Hepatocyte (in vitro differentiated cells): Measurements from ENCODE around the gene RRP9. TPM values are rescaled to one million over a fixed set of nuclear protein-coding genes. Genes with fewer than 3 reads are reported as not detected.

Source experiments
- DNase-seq: peaks from one replicate; pipeline ENCODE4 v3.0.0-alpha.2; 2016; ENCODE audit warnings: low spot score
- H2AFZ ChIP-seq: fragments of 200-600 bp; sonication (generic); 2 replicates; pipeline ENCODE4 v1.6.0; 2016; ENCODE audit warnings: antibody characterized with exemption, mild to moderate bottlenecking
- H3K27ac ChIP-seq: fragments of 200-600 bp; sonication (generic); 2 replicates; pipeline ENCODE4 v1.5.1; 2016; ENCODE audit warnings: mild to moderate bottlenecking
- H3K27me3 ChIP-seq: fragments of 200-600 bp; sonication (generic); 2 replicates; pipeline ENCODE4 v1.6.1; 2016
- H3K36me3 ChIP-seq: fragments of 200-600 bp; sonication (generic); replicated peaks from 2 replicates; pipeline ENCODE4 v1.5.1; 2016; ENCODE audit warnings: low read depth; ENCODE audit not compliant: insufficient read depth
- H3K4me1 ChIP-seq: fragments of 200-600 bp; sonication (generic); 2 replicates; pipeline ENCODE4 v1.5.1; 2016; ENCODE audit warnings: mild to moderate bottlenecking, moderate library complexity; ENCODE audit not compliant: insufficient read depth
- H3K4me2 ChIP-seq: fragments of 200-600 bp; sonication (generic); 2 replicates; pipeline ENCODE4 v1.6.0; 2016
- H3K4me3 ChIP-seq: fragments of 200-600 bp; sonication (generic); 2 replicates; pipeline ENCODE4 v1.5.1; 2016; ENCODE audit warnings: mild to moderate bottlenecking
- H3K79me2 ChIP-seq: fragments of 200-600 bp; sonication (generic); 2 replicates; pipeline ENCODE4 v1.6.0; 2017; ENCODE audit warnings: mild to moderate bottlenecking
- H3K9me2 ChIP-seq: fragments of 200-600 bp; sonication (generic); replicated peaks from 2 replicates; pipeline ENCODE4 v1.6.0; 2017; ENCODE audit warnings: mild to moderate bottlenecking; ENCODE audit not compliant: insufficient read depth
- H3K9me3 ChIP-seq: fragments of 200-600 bp; sonication (generic); 2 replicates; pipeline ENCODE4 v1.5.1; 2016; ENCODE audit warnings: low read depth, mild to moderate bottlenecking
- H4K20me1 ChIP-seq: fragments of 200-600 bp; sonication (generic); 2 replicates; pipeline ENCODE4 v1.6.0; 2016; ENCODE audit warnings: mild to moderate bottlenecking; ENCODE audit not compliant: insufficient read depth, poor library complexity, severe bottlenecking
- EZH2 ChIP-seq: fragments of 200-600 bp; sonication (generic); IDR thresholded peaks from 2 replicates; pipeline ENCODE4 v1.6.1; 2016; ENCODE audit warnings: antibody characterized with exemption, mild to moderate bottlenecking, borderline replicate concordance
- EZH2phosphoT487 ChIP-seq: fragments of 200-600 bp; sonication (generic); IDR thresholded peaks from one replicate; pipeline ENCODE4 v1.6.1; 2018; ENCODE audit warnings: antibody characterized with exemption, mild to moderate bottlenecking, low read depth, moderate library complexity; ENCODE audit not compliant: unreplicated experiment, severe bottlenecking
- WGBS: methylation state at CpG from one replicate; pipeline ENCODE4 v1.1.6; 2016; ENCODE audit warnings: low lambda C conversion rate; ENCODE audit errors: missing lambda C conversion rate; 5-methylcytosine and 5-hydroxymethylcytosine counted together
- polyA plus RNA-seq: library from polyadenylated mRNA; unstranded; fragments of >200 nt; fragmentation: Nextera tagmentation; extraction: Ambion mirVana; gene quantifications from 2 replicates; pipeline ENCODE4 v1.2.1, GENCODE V29; 2016
- total RNA-seq: library from RNA; depleted of rRNA; stranded (reverse); fragments of >200 nt; gene quantifications from 2 replicates; pipeline ENCODE4 v1.2.3, GENCODE V29; 2014
- TF ChIP-seq, protein P1 (sequence below): fragments of 200-600 bp; sonication (generic); IDR thresholded peaks from 2 replicates; pipeline ENCODE4 v1.5.1; 2016; ENCODE audit warnings: antibody characterized with exemption, mild to moderate bottlenecking; ENCODE audit not compliant: poor library complexity

The RRP9 gene
- total and polyA plus RNA-seq, 2 experiments from 2014 or later, result 17.5 to 32.8 TPM

DNA sequence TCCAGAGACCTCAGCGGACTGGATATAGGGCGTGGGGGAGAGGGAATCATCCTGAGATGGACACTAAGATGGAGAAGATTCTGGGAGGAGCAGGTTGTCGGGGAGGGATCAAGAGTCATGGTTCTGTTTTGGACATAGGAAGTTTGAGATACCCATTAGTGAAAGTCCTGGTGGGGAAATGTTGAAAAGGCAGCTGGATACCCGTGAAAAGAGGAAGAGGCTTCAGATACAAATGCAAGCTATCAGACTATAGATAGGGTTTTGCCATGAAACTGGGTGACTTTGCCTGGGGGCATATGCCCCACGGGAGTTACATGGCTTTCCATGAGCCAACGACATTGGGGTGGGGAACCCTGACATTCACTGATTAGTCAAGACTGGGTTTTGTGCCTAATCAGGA lies 12.4 kb upstream of the RRP9 start:
- Histone ChIP-seq H3K4me2 (no peak overlapping the region), H3K27me3 (peaks cover 22% of the 10 kb centered on the region), H3K36me3 (no peaks in the 10 kb centered on the region), H3K9me2 (no peaks in the 10 kb centered on the region), H3K27ac (no peak overlapping the region), H2AFZ (no peak overlapping the region), H4K20me1 (no peaks in the 10 kb centered on the region), H3K79me2 (no peaks in the 10 kb centered on the region), H3K4me1 (peaks cover 11% of the 10 kb centered on the region), H3K9me3 (no peaks in the 10 kb centered on the region), H3K4me3 (no peak overlapping the region)
- no peak for TF ChIP-seq EZH2
- TF ChIP-seq, protein P1, sequence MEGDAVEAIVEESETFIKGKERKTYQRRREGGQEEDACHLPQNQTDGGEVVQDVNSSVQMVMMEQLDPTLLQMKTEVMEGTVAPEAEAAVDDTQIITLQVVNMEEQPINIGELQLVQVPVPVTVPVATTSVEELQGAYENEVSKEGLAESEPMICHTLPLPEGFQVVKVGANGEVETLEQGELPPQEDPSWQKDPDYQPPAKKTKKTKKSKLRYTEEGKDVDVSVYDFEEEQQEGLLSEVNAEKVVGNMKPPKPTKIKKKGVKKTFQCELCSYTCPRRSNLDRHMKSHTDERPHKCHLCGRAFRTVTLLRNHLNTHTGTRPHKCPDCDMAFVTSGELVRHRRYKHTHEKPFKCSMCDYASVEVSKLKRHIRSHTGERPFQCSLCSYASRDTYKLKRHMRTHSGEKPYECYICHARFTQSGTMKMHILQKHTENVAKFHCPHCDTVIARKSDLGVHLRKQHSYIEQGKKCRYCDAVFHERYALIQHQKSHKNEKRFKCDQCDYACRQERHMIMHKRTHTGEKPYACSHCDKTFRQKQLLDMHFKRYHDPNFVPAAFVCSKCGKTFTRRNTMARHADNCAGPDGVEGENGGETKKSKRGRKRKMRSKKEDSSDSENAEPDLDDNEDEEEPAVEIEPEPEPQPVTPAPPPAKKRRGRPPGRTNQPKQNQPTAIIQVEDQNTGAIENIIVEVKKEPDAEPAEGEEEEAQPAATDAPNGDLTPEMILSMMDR, result no peak
- TF ChIP-seq EZH2phosphoT487, result no peak
- DNase-seq, result no peak
- 86% methylated on average over 6 of the region's 6 CpGs for WGBS

DNA sequence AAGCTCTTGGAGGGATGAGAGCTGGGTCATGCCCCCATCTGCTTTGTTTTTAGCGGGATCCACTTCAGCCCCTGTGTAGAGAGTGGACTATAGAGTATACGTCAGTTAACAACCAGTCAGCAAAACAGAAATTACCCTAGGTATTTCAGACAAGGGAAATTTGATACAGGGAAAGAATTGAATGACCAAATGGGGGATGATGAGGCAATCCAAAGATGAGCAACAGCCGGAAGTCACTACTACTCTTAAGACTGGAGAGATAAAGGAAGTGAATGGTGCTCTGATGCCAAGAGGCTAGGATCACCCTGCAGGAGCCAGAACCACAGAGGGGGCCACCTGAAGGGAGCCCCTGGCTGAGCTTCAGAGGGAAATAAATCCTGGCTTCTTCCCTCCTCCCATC lies 11.7 kb upstream of the RRP9 start:
- peaks cover 11% of the 10 kb centered on the region for H3K4me1 ChIP-seq
- no peaks in the 10 kb centered on the region for H3K9me2 ChIP-seq
- no peaks in the 10 kb centered on the region for H3K9me3 ChIP-seq
- H3K27me3 ChIP-seq, result peaks cover 22% of the 10 kb centered on the region
- no peaks in the 10 kb centered on the region for H3K36me3 ChIP-seq
- WGBS, result 70% methylated on average over 3 of the region's 3 CpGs
- no peak overlapping the region for H3K4me3 ChIP-seq
- no peaks in the 10 kb centered on the region for H3K79me2 ChIP-seq
- no peak overlapping the region for H3K4me2 ChIP-seq
- no peak overlapping the region for H3K27ac ChIP-seq
- DNase-seq, result no peak
- TF ChIP-seq EZH2, result no peak
- TF ChIP-seq, protein P1, result no peak
- no peak for TF ChIP-seq EZH2phosphoT487
- H4K20me1 ChIP-seq, result no peaks in the 10 kb centered on the region
- H2AFZ ChIP-seq, result no peak overlapping the region

DNA sequence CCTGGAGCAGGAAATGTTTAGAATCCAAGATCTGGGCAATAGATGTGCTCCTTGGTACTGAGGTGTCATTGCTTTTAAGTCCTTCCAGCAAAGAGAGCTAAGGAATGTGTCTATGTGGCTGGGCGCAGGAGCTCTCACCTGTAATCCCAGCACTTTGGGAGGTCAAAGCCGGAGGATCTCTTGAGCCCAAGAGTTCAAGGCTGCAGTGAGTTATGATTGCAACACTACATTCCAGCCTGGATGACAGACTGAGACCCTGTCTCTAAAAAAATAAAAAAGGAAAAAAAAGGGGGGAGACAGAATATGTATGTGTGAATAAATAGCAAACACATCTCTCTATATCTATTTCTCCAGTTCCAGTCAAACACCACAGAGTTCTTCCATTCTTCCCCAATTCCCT lies 9.2 kb upstream of the RRP9 start:
- TF ChIP-seq, protein P1, result no peak
- no peak for TF ChIP-seq EZH2phosphoT487
- no peak for TF ChIP-seq EZH2
- Histone ChIP-seq H3K4me3 (no peak overlapping the region), H3K79me2 (no peaks in the 10 kb centered on the region), H3K9me2 (no peaks in the 10 kb centered on the region), H3K4me2 (no peak overlapping the region), H3K9me3 (no peaks in the 10 kb centered on the region), H3K36me3 (no peaks in the 10 kb centered on the region), H3K4me1 (peaks cover 4% of the 10 kb centered on the region), H3K27ac (no peak overlapping the region), H2AFZ (no peak overlapping the region), H4K20me1 (no peaks in the 10 kb centered on the region), H3K27me3 (peaks cover 22% of the 10 kb centered on the region)
- WGBS, result 74% methylated on average over 2 of the region's 2 CpGs
- DNase-seq, result no peak

DNA sequence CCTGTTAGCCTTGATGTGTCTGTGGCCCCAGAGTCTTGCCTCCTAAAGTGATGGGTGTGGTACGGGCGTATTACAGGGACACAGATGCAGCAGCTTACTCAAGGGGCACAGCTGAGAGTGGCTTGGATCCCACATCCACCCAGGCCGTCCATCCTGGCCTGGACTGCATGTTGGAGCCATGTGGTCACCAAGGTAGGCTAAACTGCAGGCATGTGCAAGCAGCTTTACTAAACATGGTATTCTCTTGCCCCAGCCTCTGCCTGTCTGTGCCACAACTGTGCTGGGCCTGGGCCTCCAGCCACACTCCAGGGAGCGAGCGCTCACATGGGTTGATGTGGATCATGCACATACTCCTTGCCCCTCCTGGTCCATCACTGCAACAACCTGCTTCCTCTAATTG lies 7.4 kb upstream of the RRP9 start:
- Histone ChIP-seq H3K79me2 (no peaks in the 10 kb centered on the region), H3K4me1 (no peaks in the 10 kb centered on the region), H3K27ac (no peak overlapping the region), H3K4me3 (no peak overlapping the region), H3K27me3 (peaks cover 7% of the 10 kb centered on the region), H4K20me1 (no peaks in the 10 kb centered on the region), H3K9me2 (no peaks in the 10 kb centered on the region), H3K9me3 (no peaks in the 10 kb centered on the region), H2AFZ (no peak overlapping the region), H3K36me3 (no peaks in the 10 kb centered on the region), H3K4me2 (no peak overlapping the region)
- 94% methylated on average over 5 of the region's 5 CpGs for WGBS
- no peak for DNase-seq
- TF ChIP-seq, protein P1, result no peak
- TF ChIP-seq EZH2phosphoT487 (no peak), EZH2 (no peak)
